Upper lobe of left lung (tissue), 6 donors: ENCODE measurements around the gene BEX4. TPM values are rescaled to one million over a fixed set of nuclear protein-coding genes. Genes with fewer than 3 reads are reported as not detected.
A peak's percentile ranks its signal among the peaks of the same experiment; 100 is the strongest.
"Not testable (repeated sequence)": the region's sequence is repeated elsewhere in the genome, so short reads cannot be mapped to it uniquely, and the experiment has no call there.

Experiments used
- ATAC-seq, 2 donors: fragments of 200-7000 bp; cut with Tn5 transposase; one replicate each; pipeline ENCODE4 v1.9.1; 2022; ENCODE audit warnings: mild to moderate bottlenecking in 2 of 2, moderate library complexity in 2 of 2; ENCODE audit not compliant: low FRiP score in 2 of 2
- DNase-seq, 2 donors: peaks; one replicate each; pipeline ENCODE4 v3.0.0-alpha.2; 2019 to 2020
- H3K27ac ChIP-seq, 4 donors: fragments of 200-600 bp; sonication (generic); one replicate each; pipeline ENCODE4 v1.5.1; 2016 to 2019
- H3K27me3 ChIP-seq, 4 donors: fragments of 200-600 bp; sonication (generic); one replicate each; pipeline ENCODE4 v1.5.1; 2017 to 2019
- H3K36me3 ChIP-seq, 4 donors: fragments of 200-600 bp; sonication (generic); one replicate each; pipeline ENCODE4 v1.5.1; 2016 to 2019
- H3K4me1 ChIP-seq, 4 donors: fragments of 200-600 bp; sonication (generic); one replicate each; pipeline ENCODE4 v1.5.1; 2018 to 2019
- H3K4me3 ChIP-seq, 4 donors: fragments of 200-600 bp; sonication (generic); one replicate each; pipeline ENCODE4 v1.5.1; 2017 to 2019; ENCODE audit warnings: mild to moderate bottlenecking in 2 of 4, moderate library complexity in 1 of 4
- H3K9me3 ChIP-seq, 4 donors: fragments of 200-600 bp; sonication (generic); one replicate each; pipeline ENCODE4 v1.5.1; 2018 to 2019
- EP300 ChIP-seq, 4 donors: sonication (generic); formaldehyde crosslinking; IDR thresholded peaks; one replicate each; pipeline ENCODE4 v1.5.1; 2017; ENCODE audit warnings: antibody characterized with exemption in 4 of 4, control low read depth in 2 of 4
- POLR2A ChIP-seq, 4 donors: fragments of 450-650 bp; IDR thresholded peaks; one replicate each; pipeline ENCODE4 v1.5.1; 2016 to 2017; ENCODE audit warnings: antibody characterized with exemption in 4 of 4, mild to moderate bottlenecking in 2 of 4
- POLR2AphosphoS5 ChIP-seq, 2 donors: sonication (generic); formaldehyde crosslinking; IDR thresholded peaks; one replicate each; pipeline ENCODE4 v1.5.1; 2017; ENCODE audit warnings: antibody characterized with exemption in 2 of 2
- WGBS, 2 donors: methylation state at CpG; one replicate each; pipeline ENCODE4 v1.1.5; 2017 to 2018; 5-methylcytosine and 5-hydroxymethylcytosine counted together
- total RNA-seq, 6 donors: library from RNA; depleted of rRNA in 4 of 6; stranded (reverse); fragments of >200 nt in 4 of 6; gene quantifications; one replicate each; pipeline versions ENCODE4 v1.1.0 to v1.2.1, GENCODE V29; 2016 to 2021
- TF ChIP-seq, protein P1 (sequence below), 6 experiments: fragments of 450-650 bp in 4 of 6; fragments of 200-600 bp in 2 of 6; sonication (generic) in 2 of 6; IDR thresholded peaks; one replicate each; pipeline ENCODE4 v1.5.1; 2016 to 2019; ENCODE audit warnings: antibody characterized with exemption in 6 of 6
- donor health status: DM: no; HTN: no; CAD: no; lungs with moderate emphysema.
- donor health status: DM: no; HTN: yes; CAD: no; lungs with severe emphysema.

The BEX4 gene
- total RNA-seq, 6 donors from 2014 or later, result 13.6 to 63.6 (median 34.6) TPM

DNA sequence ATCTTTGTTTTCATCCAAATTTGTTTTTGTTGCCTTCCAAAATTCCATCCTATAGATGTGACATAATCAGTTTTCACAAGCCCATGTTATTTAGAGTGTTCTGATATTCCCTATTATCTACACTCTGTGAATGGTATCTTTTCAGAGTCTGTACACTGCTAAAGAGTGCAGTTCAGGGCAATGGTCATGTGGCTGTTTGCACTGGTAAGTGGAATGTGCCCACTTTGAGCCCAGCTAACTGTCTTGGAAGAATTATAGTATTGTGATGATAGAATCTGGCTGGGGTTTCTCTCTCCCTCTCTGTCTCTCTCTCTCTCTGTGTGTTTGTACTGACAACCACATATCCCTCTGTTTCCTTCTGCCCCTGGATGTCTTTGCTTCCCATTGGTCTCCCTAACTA lies 37.4 kb upstream of the BEX4 start:
- H3K9me3 ChIP-seq, result no peaks in the 10 kb centered on the region
- ATAC-seq, result no peak
- H3K36me3 ChIP-seq, result no peaks in the 10 kb centered on the region
- H3K4me1 ChIP-seq, result no peaks in the 10 kb centered on the region
- TF ChIP-seq POLR2AphosphoS5 (IDR thresholded peaks at IDR 0.05) (no peak), EP300 (IDR thresholded peaks at IDR 0.05) (no peak), POLR2A (IDR thresholded peaks at IDR 0.05) (no peak)
- TF ChIP-seq, protein P1, sequence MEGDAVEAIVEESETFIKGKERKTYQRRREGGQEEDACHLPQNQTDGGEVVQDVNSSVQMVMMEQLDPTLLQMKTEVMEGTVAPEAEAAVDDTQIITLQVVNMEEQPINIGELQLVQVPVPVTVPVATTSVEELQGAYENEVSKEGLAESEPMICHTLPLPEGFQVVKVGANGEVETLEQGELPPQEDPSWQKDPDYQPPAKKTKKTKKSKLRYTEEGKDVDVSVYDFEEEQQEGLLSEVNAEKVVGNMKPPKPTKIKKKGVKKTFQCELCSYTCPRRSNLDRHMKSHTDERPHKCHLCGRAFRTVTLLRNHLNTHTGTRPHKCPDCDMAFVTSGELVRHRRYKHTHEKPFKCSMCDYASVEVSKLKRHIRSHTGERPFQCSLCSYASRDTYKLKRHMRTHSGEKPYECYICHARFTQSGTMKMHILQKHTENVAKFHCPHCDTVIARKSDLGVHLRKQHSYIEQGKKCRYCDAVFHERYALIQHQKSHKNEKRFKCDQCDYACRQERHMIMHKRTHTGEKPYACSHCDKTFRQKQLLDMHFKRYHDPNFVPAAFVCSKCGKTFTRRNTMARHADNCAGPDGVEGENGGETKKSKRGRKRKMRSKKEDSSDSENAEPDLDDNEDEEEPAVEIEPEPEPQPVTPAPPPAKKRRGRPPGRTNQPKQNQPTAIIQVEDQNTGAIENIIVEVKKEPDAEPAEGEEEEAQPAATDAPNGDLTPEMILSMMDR (IDR thresholded peaks at IDR 0.05), result no peak
- no peaks in the 10 kb centered on the region for H3K27me3 ChIP-seq
- no peak for DNase-seq
- no peak overlapping the region for H3K4me3 ChIP-seq
- no peak overlapping the region for H3K27ac ChIP-seq

DNA sequence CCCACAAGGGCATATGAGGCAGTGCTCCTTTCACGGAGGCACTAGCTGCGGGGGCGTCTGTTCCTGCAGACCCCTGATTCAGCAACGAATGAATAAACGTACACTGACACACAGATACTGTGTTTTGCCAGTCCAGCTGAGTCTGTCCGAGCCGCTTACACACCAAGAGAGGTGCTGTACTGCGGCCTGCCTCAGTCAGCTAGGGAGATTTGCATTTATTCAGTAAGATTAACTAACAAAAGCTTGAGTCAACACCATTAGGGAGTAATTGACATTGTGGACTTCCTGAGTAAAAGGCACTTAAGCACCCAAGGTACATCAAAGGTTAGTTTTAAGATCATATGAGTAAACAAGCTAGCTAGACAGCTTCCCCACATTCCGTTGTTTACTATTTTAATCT lies 31.0 kb upstream of the BEX4 start:
- H3K27ac ChIP-seq, result no peak overlapping the region
- TF ChIP-seq POLR2A (IDR thresholded peaks at IDR 0.05) (no peak), EP300 (IDR thresholded peaks at IDR 0.05) (no peak), POLR2AphosphoS5 (IDR thresholded peaks at IDR 0.05) (no peak)
- TF ChIP-seq, protein P1 (IDR thresholded peaks at IDR 0.05), result no peak
- WGBS, 2 donors, result 21 to 38% methylated on average over 1 to 9 of the region's 9 CpGs
- no peaks in the 10 kb centered on the region for H3K36me3 ChIP-seq
- H3K4me1 ChIP-seq, result no peaks in the 10 kb centered on the region
- no peak for ATAC-seq
- H3K4me3 ChIP-seq, result no peak overlapping the region
- no peaks in the 10 kb centered on the region for H3K9me3 ChIP-seq
- no peak for DNase-seq
- no peaks in the 10 kb centered on the region for H3K27me3 ChIP-seq

DNA sequence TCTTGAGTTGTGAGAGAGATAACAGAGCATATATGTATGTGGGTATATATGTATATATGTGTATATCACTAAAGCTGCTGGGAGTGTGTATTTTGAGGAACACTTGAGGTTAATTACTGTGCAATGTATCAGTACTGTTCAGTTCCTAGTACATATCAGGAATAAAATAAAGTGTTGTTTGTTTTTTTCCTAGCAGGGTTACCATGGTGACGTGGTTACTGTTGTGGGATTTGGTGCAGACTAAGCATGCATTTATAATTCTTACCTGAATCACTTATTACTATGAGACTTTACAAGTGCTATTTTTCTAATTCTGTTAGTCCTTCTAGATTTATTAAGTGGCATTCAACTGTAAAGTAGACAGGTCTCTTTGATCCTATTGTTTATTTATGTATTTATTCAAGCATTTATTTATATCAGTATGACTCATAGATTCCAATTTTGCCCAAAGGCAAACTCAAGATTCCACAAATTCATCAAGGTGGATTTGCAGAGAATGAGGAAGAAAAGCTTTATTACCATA lies 26.9 kb upstream of the BEX4 start:
- ATAC-seq, result no peak
- no peak for TF ChIP-seq POLR2AphosphoS5 (IDR thresholded peaks at IDR 0.05)
- no peak for TF ChIP-seq POLR2A (IDR thresholded peaks at IDR 0.05)
- no peak for TF ChIP-seq EP300 (IDR thresholded peaks at IDR 0.05)
- TF ChIP-seq, protein P1 (IDR thresholded peaks at IDR 0.05), result no peak
- DNase-seq, result no peak
- Histone ChIP-seq H3K4me1 (no peaks in the 10 kb centered on the region), H3K9me3 (no peaks in the 10 kb centered on the region), H3K27ac (no peak overlapping the region), H3K4me3 (no peak overlapping the region), H3K36me3 (no peaks in the 10 kb centered on the region), H3K27me3 (no peaks in the 10 kb centered on the region)
- 63 to 86% methylated on average over 1 of the region's 1 CpG for WGBS, 2 donors

DNA sequence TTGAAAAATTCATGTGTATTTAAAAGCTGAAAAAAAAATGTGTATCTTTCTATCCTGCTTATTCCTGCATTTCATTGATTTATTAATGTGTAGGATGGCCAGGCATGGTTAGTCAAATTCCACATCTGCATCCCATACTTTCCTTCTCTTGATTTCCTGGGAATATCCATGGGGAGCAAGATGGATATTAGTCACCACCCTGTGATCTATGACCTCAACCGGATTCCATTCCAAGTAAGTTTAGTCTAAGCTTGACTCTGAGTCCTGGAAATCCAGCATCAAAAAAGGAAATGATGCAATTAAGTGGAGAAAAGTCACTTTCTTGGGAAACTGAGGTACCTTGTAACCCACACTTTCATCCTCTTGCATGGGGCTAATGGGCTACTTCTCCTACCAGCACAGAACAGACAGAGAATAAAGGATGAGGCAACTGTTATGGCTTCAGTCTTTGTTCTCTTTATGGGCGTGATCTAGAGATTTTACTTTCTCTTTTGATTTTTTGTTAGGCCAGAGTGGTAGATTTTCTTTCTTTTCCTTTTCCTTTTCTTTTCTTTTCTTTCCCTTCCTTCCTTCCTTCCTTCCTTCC lies 17.1 kb upstream of the BEX4 start:
- Histone ChIP-seq H3K9me3 (no peaks in the 10 kb centered on the region), H3K27me3 (no peaks in the 10 kb centered on the region), H3K36me3 (no peaks in the 10 kb centered on the region), H3K27ac (no peak overlapping the region), H3K4me1 (no peaks in the 10 kb centered on the region), H3K4me3 (no peak overlapping the region)
- DNase-seq (no peak), ATAC-seq (peak in 1 of 2 donors; percentile 60)
- TF ChIP-seq POLR2A (IDR thresholded peaks at IDR 0.05) (no peak), POLR2AphosphoS5 (IDR thresholded peaks at IDR 0.05) (no peak), EP300 (IDR thresholded peaks at IDR 0.05) (no peak)
- TF ChIP-seq, protein P1 (IDR thresholded peaks at IDR 0.05), result no peak
- WGBS, 2 donors, result 31 to 69% methylated on average over 2 of the region's 2 CpGs

DNA sequence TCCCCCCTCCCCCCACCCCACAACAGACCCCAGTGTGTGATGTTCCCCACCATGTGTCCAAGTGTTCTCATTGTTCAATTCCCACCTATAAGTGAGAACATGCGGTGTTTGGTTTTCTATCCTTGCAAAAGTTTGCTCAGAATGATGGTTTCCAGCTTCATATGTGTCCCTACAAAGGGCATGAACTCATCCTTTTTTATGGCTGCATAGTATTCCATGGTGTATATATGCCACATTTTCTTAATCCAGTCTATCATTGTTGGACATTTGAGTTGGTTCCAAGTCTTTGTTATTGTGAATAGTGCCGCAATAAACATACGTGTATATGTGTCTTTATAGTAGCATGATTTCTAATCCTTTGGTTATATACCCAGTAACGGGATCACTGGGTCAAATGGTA lies 16.2 kb upstream of the BEX4 start:
- H3K27ac ChIP-seq, H3K4me1 ChIP-seq, DNase-seq, H3K27me3 ChIP-seq, H3K36me3 ChIP-seq, ATAC-seq, H3K4me3 ChIP-seq, H3K9me3 ChIP-seq: not testable (repeated sequence)
- WGBS, 2 donors, result 89 to 100% methylated on average over 4 of the region's 4 CpGs
